GM12878 (cell line): Measurements from ENCODE around the gene GLB1L2. TPM values are rescaled to one million over a fixed set of nuclear protein-coding genes. Genes with fewer than 3 reads are reported as not detected.

Experiments
- ATAC-seq: fragments of 200-7000 bp; cut with Tn5 transposase; 3 replicates; pipeline ENCODE4 v1.9.1; 2020; ENCODE audit warnings: mild to moderate bottlenecking, moderate library complexity
- BruUV-seq: library from RNA; stranded (reverse); fragments of 400-500 nt; replicated peaks from 2 replicates; lab custom pipeline; 2021; lab: Mats Ljungman, UMichigan
- CTCF ChIA-PET: fragments of 300-600 bp; sonication (Branson Sonifier 250); formaldehyde crosslinking; extraction: SDS; loops from one replicate; lab custom pipeline; 2021; ENCODE audit warnings: inconsistent platforms; lab: Yijun Ruan, JAX
- POLR2A ChIA-PET: fragments of 350-600 bp; formaldehyde crosslinking; extraction: SDS; loops from one replicate; lab custom pipeline; 2021; ENCODE audit warnings: inconsistent platforms; lab: Charles Lee
- RAD21 ChIA-PET: fragments of 300-600 bp; sonication (Branson Sonifier 250); formaldehyde crosslinking; loops from one replicate; lab custom pipeline; 2023; ENCODE audit warnings: antibody characterized with exemption; ENCODE audit not compliant: unreplicated experiment; lab: Charles Lee
- SMC1A ChIA-PET: fragments of 300-600 bp; sonication (Branson Sonifier 250); formaldehyde crosslinking; loops from one replicate; lab custom pipeline; 2023; ENCODE audit not compliant: unreplicated experiment, uncharacterized antibody; lab: Charles Lee
- DNase-seq: peaks from one replicate; pipeline ENCODE4 v3.0.0-alpha.2; 2011; ENCODE audit warnings: low read depth, low spot score
- FAIRE-seq: peaks from 3 replicates; lab custom pipeline; 2011; peaks lifted over from hg19 to GRCh38; lab: Jason Lieb, UNC
- H2AFZ ChIP-seq: 2 replicates; pipeline ENCODE4 v1.6.0; 2011; ENCODE audit warnings: low read depth, low read length, control low read depth; ENCODE audit not compliant: control insufficient read depth
- H3K27ac ChIP-seq: 2 replicates; pipeline ENCODE4 v1.5.1; 2011; ENCODE audit warnings: control low read depth; ENCODE audit not compliant: control insufficient read depth, insufficient read depth
- H3K27me3 ChIP-seq, 2 experiments: replicated peaks in 1 of 2; 2 replicates each; pipeline versions ENCODE4 v1.6.0 to v1.6.1; 2011; ENCODE audit warnings: low read length in 1 of 2; ENCODE audit not compliant: control insufficient read depth in 2 of 2, insufficient read depth in 2 of 2
- H3K36me3 ChIP-seq, 2 experiments: 2 replicates each; pipeline ENCODE4 v1.5.1; 2011; ENCODE audit warnings: low read length in 1 of 2; ENCODE audit not compliant: control insufficient read depth in 2 of 2, insufficient read depth in 2 of 2
- H3K4me1 ChIP-seq: 2 replicates; pipeline ENCODE4 v1.6.1; 2011; ENCODE audit warnings: mild to moderate bottlenecking, low read length, moderate library complexity, mixed read lengths; ENCODE audit not compliant: control insufficient read depth, insufficient read depth
- H3K4me2 ChIP-seq: 2 replicates; pipeline ENCODE4 v1.6.0; 2011; ENCODE audit warnings: control low read depth; ENCODE audit not compliant: control insufficient read depth, insufficient read depth
- H3K4me3 ChIP-seq: fragments of 200-600 bp; sonication (generic); 2 replicates; pipeline ENCODE4 v1.5.1; 2016
- H3K79me2 ChIP-seq: 2 replicates; pipeline ENCODE4 v1.6.0; 2011; ENCODE audit warnings: low read length; ENCODE audit not compliant: control insufficient read depth, insufficient read depth
- H3K9ac ChIP-seq: 2 replicates; pipeline ENCODE4 v1.8.0; 2011; ENCODE audit warnings: low read length, control low read depth, mixed read lengths; ENCODE audit not compliant: control insufficient read depth, insufficient read depth
- H3K9me3 ChIP-seq: replicated peaks from 3 replicates; pipeline ENCODE4 v1.5.1; 2011; ENCODE audit warnings: mild to moderate bottlenecking, low read length; ENCODE audit not compliant: control insufficient read depth, insufficient read depth
- H4K20me1 ChIP-seq: 2 replicates; pipeline ENCODE4 v1.6.0; 2011; ENCODE audit not compliant: control insufficient read depth, insufficient read depth
- BHLHE40 ChIP-seq, 2 experiments: fragments of 450-650 bp in 1 of 2; IDR thresholded peaks; 2 replicates each; pipeline ENCODE4 v1.6.1; 2011 to 2017; ENCODE audit warnings: low read depth in 2 of 2, borderline replicate concordance in 1 of 2, improper control_type of control experiment in 1 of 2, low read length in 1 of 2, mild to moderate bottlenecking in 1 of 2
- CHD1 ChIP-seq: IDR thresholded peaks from 2 replicates; pipeline ENCODE4 v1.6.1; 2012; ENCODE audit warnings: low read depth, low read length, improper control_type of control experiment
- PML ChIP-seq: IDR thresholded peaks from 2 replicates; pipeline ENCODE4 v1.6.1; 2012; ENCODE audit warnings: low read length, inconsistent platforms
- POLR2A ChIP-seq: IDR thresholded peaks from 2 replicates; pipeline ENCODE4 v1.6.1; 2011; ENCODE audit warnings: low read depth, mild to moderate bottlenecking, low read length
- SIX5 ChIP-seq: IDR thresholded peaks from 2 replicates; pipeline ENCODE4 v1.6.1; 2011; ENCODE audit warnings: mild to moderate bottlenecking, low read depth, low read length, moderate library complexity; ENCODE audit not compliant: severe bottlenecking
- WGBS: methylation state at CpG from one replicate; pipeline ENCODE4 v1.1.6; 2016; ENCODE audit warnings: low lambda C conversion rate; ENCODE audit not compliant: insufficient replicate concordance, insufficient coverage; ENCODE audit errors: missing lambda C conversion rate; 5-methylcytosine and 5-hydroxymethylcytosine counted together
- in situ Hi-C: fragments of 300-500 bp; cut with MboI; formaldehyde crosslinking; loops from 9 replicates; pipeline ENCODE4 v1.14.3; 2018; ENCODE audit warnings: mixed read lengths
- intact Hi-C: fragments of 100-400 bp; cut with micrococcal nuclease; formaldehyde crosslinking; loops from one replicate; pipeline ENCODE4 v1.14.2; 2022; ENCODE audit not compliant: unreplicated experiment
- polyA plus RNA-seq, 11 experiments: library from polyadenylated mRNA; depleted of rRNA in 4 of 11; unstranded in 6 of 11; stranded (reverse) in 5 of 11; fragments of >200 nt; fragmentation: Nextera tagmentation in 4 of 11; fragmentation: Illumina TruSeq in 1 of 11; extraction: Ambion mirVana in 4 of 11; extraction: Trizol in 1 of 11; gene quantifications; 1 replicate in 1 of 11; 2 replicates in 10 of 11; pipeline versions ENCODE4 v1.2.1 to v1.2.3, GENCODE V29; 2011 to 2016; ENCODE audit warnings: inconsistent platforms in 2 of 11, missing spikeins in 2 of 11, low read depth in 1 of 11
- total RNA-seq, 4 experiments: library from RNA; depleted of rRNA in 3 of 4; stranded (reverse); fragments of >200 nt in 3 of 4; fragmentation: Illumina TruSeq in 1 of 4; extraction: Trizol in 1 of 4; gene quantifications; 2 replicates each; pipeline versions ENCODE4 v1.2.1 to v1.2.3, GENCODE V29; 2013 to 2021
- TF ChIP-seq, protein P1 (sequence below): IDR thresholded peaks from 2 replicates; pipeline ENCODE4 v1.6.1; 2012; ENCODE audit warnings: low read length, inconsistent platforms
- TF ChIP-seq, protein P2 (sequence below): fragments of 450-650 bp; formaldehyde crosslinking; IDR thresholded peaks from 2 replicates; pipeline ENCODE4 v1.5.0; 2022; ENCODE audit warnings: mild to moderate bottlenecking, missing genetic modification characterization
- TF ChIP-seq, protein P3 (sequence below): fragments of 450-650 bp; IDR thresholded peaks from 2 replicates; pipeline ENCODE4 v1.6.1; 2017; ENCODE audit warnings: antibody characterized with exemption, mild to moderate bottlenecking, moderate library complexity
- TF ChIP-seq, protein P4 (sequence below): IDR thresholded peaks from 2 replicates; pipeline ENCODE4 v1.6.1; 2011; ENCODE audit warnings: borderline replicate concordance, low read depth, mild to moderate bottlenecking, moderate library complexity, low read length; ENCODE audit not compliant: insufficient read depth, poor library complexity, severe bottlenecking

Gene GLB1L2
- total and polyA plus RNA-seq, 10 of the 15 experiments (the other 5 are each of a cell fraction or from before 2014, with no cell fraction given) = 0.04 to 0.85 (median 0.49) TPM

DNA sequence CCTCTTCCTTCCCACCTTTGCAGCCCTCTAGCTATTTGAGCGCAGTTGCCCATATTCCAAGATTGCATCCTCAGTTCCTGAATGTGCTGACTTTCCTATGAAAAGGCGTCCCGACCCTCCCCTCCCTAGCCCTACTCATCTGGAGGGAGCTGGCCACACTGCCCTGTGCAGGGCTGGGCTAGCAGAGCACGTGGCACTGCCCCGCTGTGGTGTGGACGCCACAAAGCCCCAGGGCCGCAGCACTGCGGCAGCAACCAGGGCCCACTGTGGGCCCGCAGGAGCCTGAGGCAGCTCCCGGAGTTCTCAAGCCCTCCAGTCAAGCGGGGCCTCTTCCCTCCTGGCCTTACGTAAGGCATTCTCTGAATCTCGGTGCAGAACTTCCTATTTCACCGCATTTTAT lies 52.6 kb downstream of the GLB1L2 start:
- BruUV-seq = no TSS peak
- Histone ChIP-seq H3K4me1 (no peaks in the 10 kb centered on the region), H4K20me1 (no peaks in the 10 kb centered on the region), H3K4me3 (no peak overlapping the region), H3K27me3 (no peaks in the 10 kb centered on the region; a peak in 1 of 4 replicates), H2AFZ (no peak overlapping the region), H3K9me3 (no peaks in the 10 kb centered on the region), H3K36me3 (no peaks in the 10 kb centered on the region), H3K79me2 (no peaks in the 10 kb centered on the region), H3K9ac (no peak overlapping the region), H3K27ac (no peak overlapping the region), H3K4me2 (no peak overlapping the region)
- FAIRE-seq (no peak), ATAC-seq (no peak), DNase-seq (no peak)
- ChIA-PET SMC1A (interaction anchor here (0.6 kb wide), 1 partner anchor 342 kb away, joined by 3 read pairs; no protein-coding TSS in a partner anchor), CTCF (no interaction called here), POLR2A (no interaction called here), RAD21 (no interaction called here)
- intact Hi-C loops = no loop called here
- in situ Hi-C loops = no loop called here
- 40% methylated on average over 14 of the region's 14 CpGs for WGBS
- TF ChIP-seq POLR2A (no peak), SIX5 (no peak), CHD1 (no peak), BHLHE40 (IDR thresholded peaks at IDR 0.05; ENCODE audit: borderline replicate concordance in 1 of 2, low read depth in 2 of 2, low read length in 1 of 2) (no peak), PML (no peak)
- TF ChIP-seq, protein P1, sequence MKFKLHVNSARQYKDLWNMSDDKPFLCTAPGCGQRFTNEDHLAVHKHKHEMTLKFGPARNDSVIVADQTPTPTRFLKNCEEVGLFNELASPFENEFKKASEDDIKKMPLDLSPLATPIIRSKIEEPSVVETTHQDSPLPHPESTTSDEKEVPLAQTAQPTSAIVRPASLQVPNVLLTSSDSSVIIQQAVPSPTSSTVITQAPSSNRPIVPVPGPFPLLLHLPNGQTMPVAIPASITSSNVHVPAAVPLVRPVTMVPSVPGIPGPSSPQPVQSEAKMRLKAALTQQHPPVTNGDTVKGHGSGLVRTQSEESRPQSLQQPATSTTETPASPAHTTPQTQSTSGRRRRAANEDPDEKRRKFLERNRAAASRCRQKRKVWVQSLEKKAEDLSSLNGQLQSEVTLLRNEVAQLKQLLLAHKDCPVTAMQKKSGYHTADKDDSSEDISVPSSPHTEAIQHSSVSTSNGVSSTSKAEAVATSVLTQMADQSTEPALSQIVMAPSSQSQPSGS = no peak
- TF ChIP-seq, protein P2, sequence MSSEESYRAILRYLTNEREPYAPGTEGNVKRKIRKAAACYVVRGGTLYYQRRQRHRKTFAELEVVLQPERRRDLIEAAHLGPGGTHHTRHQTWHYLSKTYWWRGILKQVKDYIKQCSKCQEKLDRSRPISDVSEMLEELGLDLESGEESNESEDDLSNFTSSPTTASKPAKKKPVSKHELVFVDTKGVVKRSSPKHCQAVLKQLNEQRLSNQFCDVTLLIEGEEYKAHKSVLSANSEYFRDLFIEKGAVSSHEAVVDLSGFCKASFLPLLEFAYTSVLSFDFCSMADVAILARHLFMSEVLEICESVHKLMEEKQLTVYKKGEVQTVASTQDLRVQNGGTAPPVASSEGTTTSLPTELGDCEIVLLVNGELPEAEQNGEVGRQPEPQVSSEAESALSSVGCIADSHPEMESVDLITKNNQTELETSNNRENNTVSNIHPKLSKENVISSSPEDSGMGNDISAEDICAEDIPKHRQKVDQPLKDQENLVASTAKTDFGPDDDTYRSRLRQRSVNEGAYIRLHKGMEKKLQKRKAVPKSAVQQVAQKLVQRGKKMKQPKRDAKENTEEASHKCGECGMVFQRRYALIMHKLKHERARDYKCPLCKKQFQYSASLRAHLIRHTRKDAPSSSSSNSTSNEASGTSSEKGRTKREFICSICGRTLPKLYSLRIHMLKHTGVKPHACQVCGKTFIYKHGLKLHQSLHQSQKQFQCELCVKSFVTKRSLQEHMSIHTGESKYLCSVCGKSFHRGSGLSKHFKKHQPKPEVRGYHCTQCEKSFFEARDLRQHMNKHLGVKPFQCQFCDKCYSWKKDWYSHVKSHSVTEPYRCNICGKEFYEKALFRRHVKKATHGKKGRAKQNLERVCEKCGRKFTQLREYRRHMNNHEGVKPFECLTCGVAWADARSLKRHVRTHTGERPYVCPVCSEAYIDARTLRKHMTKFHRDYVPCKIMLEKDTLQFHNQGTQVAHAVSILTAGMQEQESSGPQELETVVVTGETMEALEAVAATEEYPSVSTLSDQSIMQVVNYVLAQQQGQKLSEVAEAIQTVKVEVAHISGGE (CRISPR knock-in tag) = no peak
- TF ChIP-seq, protein P3, sequence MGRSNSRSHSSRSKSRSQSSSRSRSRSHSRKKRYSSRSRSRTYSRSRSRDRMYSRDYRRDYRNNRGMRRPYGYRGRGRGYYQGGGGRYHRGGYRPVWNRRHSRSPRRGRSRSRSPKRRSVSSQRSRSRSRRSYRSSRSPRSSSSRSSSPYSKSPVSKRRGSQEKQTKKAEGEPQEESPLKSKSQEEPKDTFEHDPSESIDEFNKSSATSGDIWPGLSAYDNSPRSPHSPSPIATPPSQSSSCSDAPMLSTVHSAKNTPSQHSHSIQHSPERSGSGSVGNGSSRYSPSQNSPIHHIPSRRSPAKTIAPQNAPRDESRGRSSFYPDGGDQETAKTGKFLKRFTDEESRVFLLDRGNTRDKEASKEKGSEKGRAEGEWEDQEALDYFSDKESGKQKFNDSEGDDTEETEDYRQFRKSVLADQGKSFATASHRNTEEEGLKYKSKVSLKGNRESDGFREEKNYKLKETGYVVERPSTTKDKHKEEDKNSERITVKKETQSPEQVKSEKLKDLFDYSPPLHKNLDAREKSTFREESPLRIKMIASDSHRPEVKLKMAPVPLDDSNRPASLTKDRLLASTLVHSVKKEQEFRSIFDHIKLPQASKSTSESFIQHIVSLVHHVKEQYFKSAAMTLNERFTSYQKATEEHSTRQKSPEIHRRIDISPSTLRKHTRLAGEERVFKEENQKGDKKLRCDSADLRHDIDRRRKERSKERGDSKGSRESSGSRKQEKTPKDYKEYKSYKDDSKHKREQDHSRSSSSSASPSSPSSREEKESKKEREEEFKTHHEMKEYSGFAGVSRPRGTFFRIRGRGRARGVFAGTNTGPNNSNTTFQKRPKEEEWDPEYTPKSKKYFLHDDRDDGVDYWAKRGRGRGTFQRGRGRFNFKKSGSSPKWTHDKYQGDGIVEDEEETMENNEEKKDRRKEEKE = no peak
- TF ChIP-seq, protein P4, sequence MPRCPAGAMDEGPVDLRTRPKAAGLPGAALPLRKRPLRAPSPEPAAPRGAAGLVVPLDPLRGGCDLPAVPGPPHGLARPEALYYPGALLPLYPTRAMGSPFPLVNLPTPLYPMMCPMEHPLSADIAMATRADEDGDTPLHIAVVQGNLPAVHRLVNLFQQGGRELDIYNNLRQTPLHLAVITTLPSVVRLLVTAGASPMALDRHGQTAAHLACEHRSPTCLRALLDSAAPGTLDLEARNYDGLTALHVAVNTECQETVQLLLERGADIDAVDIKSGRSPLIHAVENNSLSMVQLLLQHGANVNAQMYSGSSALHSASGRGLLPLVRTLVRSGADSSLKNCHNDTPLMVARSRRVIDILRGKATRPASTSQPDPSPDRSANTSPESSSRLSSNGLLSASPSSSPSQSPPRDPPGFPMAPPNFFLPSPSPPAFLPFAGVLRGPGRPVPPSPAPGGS = no peak
